ENCODE results near the gene PRND. TPM values are rescaled to one million over a fixed set of nuclear protein-coding genes. Genes with fewer than 3 reads are reported as not detected.

Gene PRND
- total and polyA plus RNA-seq, 2 experiments from 2014 or later, result 0.10 TPM; not detected in 1

DNA sequence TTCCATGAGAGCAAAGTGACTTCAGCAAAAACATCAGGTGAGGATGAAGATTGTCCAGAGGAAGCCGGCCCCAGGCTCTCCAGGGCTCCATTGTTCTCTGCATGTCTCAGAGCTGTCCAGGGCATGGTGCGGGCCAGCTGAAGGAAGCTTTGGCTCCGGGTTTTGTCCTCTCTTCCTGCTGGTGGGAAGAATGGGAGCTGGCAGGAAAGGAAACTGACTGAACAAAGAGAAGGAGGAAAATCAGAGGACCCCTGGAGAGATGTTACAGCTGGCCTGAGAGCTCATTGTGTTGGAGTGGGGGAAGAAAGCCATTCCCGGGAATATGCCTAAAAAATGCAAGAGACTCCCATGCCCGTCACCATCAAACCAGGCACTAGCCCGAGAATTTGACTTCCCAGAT, 27.1 kb downstream of the PRND start:
- no peaks in the 10 kb centered on the region for H4K20me1 ChIP-seq (replicated peaks; ENCODE audit: insufficient read depth)
- peak overlapping the region; percentile 4; the same call in 1 of the 2 replicates for H2AFZ ChIP-seq
- Mint-ChIP-seq H3K4me1 (peaks cover 12% of the 10 kb centered on the region), H3K36me3 (ENCODE audit: low read depth) (peaks cover 16% of the 10 kb centered on the region), H3K27ac (no peak overlapping the region), H3K4me3 (no peak overlapping the region), H3K27me3 (ENCODE audit: insufficient read depth, low read depth, poor library complexity) (peaks cover 17% of the 10 kb centered on the region), H3K9me3 (peaks cover 31% of the 10 kb centered on the region)
- no peaks in the 10 kb centered on the region for H3K4me1 ChIP-seq (ENCODE audit: insufficient read depth)
- DNase-seq (ENCODE audit: low spot score), result peak; percentile 56
- H3K4me3 ChIP-seq, result no peak overlapping the region
- H3K27me3 ChIP-seq (ENCODE audit: insufficient read depth), result no peaks in the 10 kb centered on the region
- H3K9me2 ChIP-seq (ENCODE audit: insufficient read depth), result 0 out of 2 replicates have a peak, but pooled peaks cover 8% of the 10 kb centered on the region
- no peak overlapping the region for H3K27ac ChIP-seq (ENCODE audit: low read depth)
- TF ChIP-seq ZNF462 (CRISPR knock-in tag; IDR thresholded peaks at IDR 0.05) (peak; percentile 89), STAT1 (IDR thresholded peaks at IDR 0.05; ENCODE audit: unreplicated experiment) (no peak), ZNF331 (CRISPR knock-in tag; IDR thresholded peaks at IDR 0.05; ENCODE audit: low read depth) (no peak), JUNB (IDR thresholded peaks at IDR 0.05; ENCODE audit: unreplicated experiment) (no peak), REST (IDR thresholded peaks at IDR 0.05; ENCODE audit: unreplicated experiment) (no peak), ZNF114 (CRISPR knock-in tag; IDR thresholded peaks at IDR 0.05) (no peak)
- peak; percentile 90 for ATAC-seq
- no peaks in the 10 kb centered on the region for H3K79me2 ChIP-seq (replicated peaks; ENCODE audit: insufficient read depth)
- H3F3A ChIP-seq (replicated peaks; ENCODE audit: low read depth), result no peaks in the 10 kb centered on the region
- no peaks in the 10 kb centered on the region; the same call in 1 of the 2 replicates for H3K36me3 ChIP-seq (ENCODE audit: insufficient read depth)
- H3K4me2 ChIP-seq, result no peak overlapping the region
